RCC 7860 (cell line): ENCODE measurements around the gene ADRA2C.

Experiments used
- DNase-seq: peaks from one replicate; pipeline ENCODE4 v3.0.0-alpha.2; 2015; ENCODE audit warnings: low spot score
- FAIRE-seq: peaks from 2 replicates; lab custom pipeline; 2012; peaks lifted over from hg19 to GRCh38; lab: Jason Lieb, UNC

Gene ADRA2C

GRCh38 chr4:3766036-3766784 is at the start of gene ADRA2C:
TSS of gene ADRA2C (plus strand) at chr4:3766385. CDS start at chr4:3766607, 222 bp downstream.
- no peak for FAIRE-seq
- DNase-seq: no peak

DNA sequence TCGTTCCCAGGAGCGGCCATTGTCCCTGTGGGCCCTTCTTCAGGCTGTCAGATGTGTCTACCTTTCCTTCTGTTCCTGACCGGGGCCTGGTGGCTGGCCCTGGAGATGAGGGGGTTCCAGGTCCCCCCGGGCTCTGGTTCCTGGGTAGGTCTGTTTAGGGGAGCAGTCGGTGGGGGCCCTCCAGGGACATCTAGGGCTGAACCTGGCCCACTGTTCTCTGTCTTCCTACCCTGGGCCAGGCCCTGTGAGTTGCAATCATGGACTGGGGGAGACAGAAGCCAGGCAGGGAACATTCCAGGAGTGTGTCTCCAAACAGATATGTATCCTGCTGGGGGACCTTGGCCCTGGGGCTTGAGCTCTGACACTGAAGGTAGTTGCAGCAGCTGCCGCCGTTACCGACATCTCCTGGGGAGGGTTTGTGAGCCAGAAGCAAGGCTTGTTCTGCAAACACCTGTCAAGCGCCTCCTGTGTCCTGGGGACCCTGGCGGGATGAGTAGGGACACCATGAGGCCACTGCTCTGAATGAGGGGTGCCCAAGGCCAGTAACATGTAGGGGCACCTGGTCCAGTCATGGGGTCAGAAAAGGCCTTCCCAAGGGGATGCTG is 49.5 kb upstream of the ADRA2C start:
- no peak for FAIRE-seq
- no peak for DNase-seq

- no peak for FAIRE-seq
Measured at GRCh38 chr4:3717241-3717640, 48.9 kb upstream of the ADRA2C start.

GRCh38 chr4:3718462-3718861 is 47.7 kb upstream of the ADRA2C start:
- FAIRE-seq: no peak
- DNase-seq: no peak

More at GRCh38 chr4:3717241-3717640, 48.9 kb upstream of the ADRA2C start:
- DNase-seq: no peak

GRCh38 chr4:3719191-3719590 is 47.0 kb upstream of the ADRA2C start:
- DNase-seq (no peak), FAIRE-seq (no peak)

DNA sequence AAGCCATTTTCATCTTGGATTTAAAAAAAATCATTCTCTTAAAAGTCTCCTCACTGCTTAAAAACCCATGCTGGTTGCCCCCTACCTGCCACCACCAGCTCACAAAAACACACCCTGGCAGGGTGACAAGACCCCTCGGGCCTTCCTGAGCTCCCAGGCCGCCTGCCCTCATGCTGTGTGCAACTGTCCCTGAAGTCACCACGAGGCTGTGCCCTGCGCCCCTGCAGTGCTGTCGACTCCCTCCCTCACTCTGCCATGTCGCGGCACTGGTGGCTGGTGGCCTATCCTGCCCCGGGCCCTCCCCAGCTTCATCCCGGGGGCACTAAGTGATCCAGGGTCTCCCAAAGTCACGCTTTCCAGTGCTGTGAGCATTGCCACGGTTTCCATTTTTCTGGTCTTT is 46.3 kb upstream of the ADRA2C start:
- FAIRE-seq (no peak), DNase-seq (no peak)

- no peak for FAIRE-seq
- no peak for DNase-seq
Measured at GRCh38 chr4:3720466-3720865, 45.7 kb upstream of the ADRA2C start.

GRCh38 chr4:3721186-3721585 is 45.0 kb upstream of the ADRA2C start:
- no peak for FAIRE-seq
- DNase-seq: no peak

DNA sequence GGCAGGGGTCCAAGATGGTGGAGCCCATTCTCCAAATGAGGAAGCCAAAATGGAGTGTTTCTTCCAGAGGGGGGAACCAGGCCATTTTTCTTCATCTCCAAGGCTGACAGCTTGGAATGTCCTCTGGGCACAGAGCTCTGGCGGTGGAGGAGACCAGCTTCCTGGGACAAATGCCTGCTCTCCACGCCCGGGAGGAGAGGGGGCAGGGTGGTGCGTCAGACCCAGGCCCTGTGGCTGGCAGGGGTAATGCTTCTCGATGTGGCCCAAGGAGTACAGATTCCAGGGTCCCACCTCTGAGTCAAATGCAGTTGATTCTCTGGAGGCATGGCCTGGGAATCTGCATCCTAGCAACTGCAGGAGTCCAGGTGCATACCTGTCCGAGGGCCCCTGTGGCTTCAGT is 44.6 kb upstream of the ADRA2C start:
- FAIRE-seq: no peak
- no peak for DNase-seq

- DNase-seq (no peak), FAIRE-seq (no peak)
Measured at GRCh38 chr4:3722446-3723231, 43.5 kb upstream of the ADRA2C start.

- no peak for DNase-seq
Measured at GRCh38 chr4:3723232-3723642, 42.9 kb upstream of the ADRA2C start.

DNA sequence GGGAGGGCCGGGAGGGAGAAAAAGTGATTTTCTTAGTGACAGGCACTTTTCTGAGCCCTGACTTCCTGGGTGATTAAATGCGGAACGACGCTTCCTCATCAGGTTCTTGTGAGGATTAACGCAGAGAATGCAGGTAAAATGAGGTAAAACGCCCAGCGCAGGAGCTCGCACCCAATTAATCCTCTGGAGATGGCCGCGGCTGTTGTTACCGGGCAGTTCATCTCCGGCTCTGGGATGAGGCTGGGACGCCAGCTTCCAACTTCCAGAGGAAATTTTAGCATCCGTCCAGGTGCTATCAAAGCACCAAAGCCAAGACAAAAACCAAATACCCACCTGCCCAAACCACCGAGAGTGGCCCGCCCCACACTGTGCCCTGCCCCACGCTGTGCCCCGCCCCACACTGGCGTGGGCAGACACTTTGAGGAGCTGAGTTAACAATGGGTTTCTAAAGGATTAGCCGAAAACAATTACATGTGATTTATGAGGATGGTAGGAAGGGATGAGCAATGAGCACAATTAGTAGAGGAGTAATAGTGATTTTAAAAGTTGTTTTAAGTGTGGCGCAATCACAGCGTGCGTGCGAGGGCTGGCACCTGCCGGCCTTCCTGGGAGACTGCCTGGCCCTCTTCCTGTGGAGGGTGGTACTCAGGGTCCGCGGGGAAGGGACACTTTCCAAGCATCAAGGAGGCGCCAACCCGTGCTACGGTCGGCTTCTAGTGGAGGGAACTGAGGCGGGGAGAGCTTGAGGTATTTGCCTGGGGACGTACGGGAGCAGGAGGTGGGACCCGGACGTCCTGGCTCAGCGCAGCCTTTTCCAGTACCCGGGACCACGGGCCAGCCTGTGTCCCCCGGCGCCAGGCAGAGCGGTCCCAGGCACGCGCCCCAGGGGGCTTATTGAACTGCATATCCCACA is 41.6 kb upstream of the ADRA2C start:
- DNase-seq (no peak), FAIRE-seq (no peak)

More at GRCh38 chr4:3723232-3723642, 42.9 kb upstream of the ADRA2C start:
- no peak for FAIRE-seq

GRCh38 chr4:3725936-3726870 is 40.0 kb upstream of the ADRA2C start:
- no peak for DNase-seq
- no peak for FAIRE-seq

DNA sequence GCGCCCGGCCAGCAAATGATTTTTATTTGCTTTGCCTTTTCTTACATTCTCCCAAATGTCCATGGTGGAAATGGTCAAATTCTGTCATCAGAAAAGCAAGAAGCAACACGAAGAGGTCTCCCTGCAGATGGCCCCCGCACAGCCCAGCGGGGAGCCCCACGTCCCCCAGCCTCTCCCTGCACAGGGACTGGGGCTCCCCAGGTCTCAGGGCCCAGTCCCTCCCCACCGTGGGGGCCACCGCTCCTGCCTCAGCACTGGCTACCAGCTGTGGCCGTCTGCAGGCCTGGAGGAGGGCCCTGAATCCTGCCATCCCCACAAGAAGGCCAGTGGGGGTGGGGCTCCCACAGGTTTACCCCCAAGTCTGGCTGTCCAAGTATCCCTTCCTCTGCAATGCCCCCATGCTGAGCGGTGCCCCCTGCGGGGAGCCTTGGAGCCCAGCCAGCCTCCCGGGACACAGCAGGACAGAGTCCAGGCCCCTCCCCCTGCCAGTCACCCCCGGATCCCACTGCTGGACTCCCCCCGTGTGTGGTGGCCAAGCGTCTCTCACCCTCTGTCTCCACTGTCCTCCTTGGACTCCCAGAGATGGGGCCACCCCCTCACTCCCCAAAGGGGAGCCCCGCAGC is 38.2 kb upstream of the ADRA2C start:
- FAIRE-seq (no peak), DNase-seq (no peak)

DNA sequence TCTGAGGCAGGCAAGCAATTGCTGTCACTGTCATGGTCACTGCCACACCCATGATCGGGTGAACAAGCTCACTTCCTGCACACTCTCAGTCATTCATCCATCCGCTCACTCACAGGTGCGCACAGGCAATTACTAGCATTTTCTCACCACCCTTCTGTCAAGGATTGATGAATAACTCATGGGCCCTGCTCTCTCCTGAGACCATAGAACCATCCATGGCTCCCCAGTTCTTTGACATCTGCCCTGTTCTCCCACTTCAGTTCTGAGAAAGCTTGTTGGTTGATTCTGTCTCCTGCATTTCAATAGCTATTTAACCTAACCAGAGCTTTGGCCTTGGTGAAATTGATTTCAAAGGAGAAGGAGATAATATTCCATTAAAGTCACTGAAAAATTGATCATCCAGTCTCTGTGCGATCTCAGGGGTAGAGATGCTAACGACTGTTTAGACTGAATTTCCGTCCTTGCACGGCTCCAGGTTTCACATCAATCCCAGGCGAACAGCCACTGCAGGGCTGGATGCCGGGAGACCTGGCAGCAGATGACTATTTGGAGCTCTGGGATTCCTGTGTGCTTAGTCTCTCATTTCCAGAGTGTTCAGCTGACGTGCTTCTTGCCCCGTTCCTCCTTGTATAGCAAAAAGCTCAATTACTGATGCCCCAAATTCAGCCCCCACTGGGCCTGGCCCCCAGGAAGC is 36.9 kb upstream of the ADRA2C start:
- FAIRE-seq: no peak
- no peak for DNase-seq

- DNase-seq (no peak), FAIRE-seq (no peak)
Measured at GRCh38 chr4:3729882-3730226, 36.3 kb upstream of the ADRA2C start.

DNA sequence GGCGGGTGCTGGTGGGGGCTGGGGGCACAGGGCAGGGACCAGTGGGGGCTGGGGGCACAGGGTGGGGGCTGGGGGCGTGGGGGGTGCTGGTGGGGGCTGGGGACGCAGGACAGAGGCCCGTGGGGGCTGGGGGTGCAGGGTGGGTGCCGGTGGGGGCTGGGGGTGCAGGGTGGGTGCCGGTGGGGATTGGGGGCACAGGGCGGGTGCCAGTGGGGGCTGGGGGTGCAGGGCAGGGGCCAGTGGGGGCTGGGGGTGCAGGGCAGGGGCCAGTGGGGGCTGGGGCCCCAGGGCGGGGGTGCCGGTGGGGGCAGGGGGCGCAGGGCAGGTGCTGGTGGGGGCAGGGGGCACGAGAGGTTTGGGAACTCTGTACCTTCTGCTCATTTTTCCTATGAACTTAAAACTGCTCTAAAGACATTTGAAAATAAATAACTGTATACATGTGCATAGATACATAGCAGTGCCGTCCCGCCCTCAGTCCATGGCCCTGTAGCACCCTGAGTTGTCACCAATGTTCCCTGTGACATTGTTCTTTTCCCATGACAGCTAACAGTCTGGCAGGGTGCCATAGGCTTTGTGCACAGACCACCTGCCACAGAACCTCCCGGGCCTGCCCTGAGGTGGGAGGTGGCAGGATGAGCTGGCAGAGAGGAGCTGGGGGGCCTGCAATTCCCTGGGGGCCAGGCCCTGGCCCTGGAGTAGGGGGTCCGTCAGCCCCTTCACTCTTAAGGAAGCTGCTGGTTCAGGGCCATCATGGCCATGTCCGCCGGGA is 35.6 kb upstream of the ADRA2C start:
- DNase-seq (no peak), FAIRE-seq (no peak)
